GM19467 (cell line): ENCODE results near the gene CRIP2.
A peak's percentile ranks its signal among the peaks of the same experiment; 100 is the strongest.

Experiments used
- ATAC-seq: cut with Tn5 transposase; IDR thresholded peaks from one replicate; pipeline ENCODE4 v1.9.1; 2021; ENCODE audit warnings: mild to moderate bottlenecking, moderate library complexity; ENCODE audit not compliant: unreplicated experiment

Gene CRIP2

GRCh38 chr14:105486163-105486973 lies 11.7 kb downstream of the CRIP2 start, which contains the start of gene CRIP1:
Gene CRIP1 (plus strand): TSS chr14:105486886. CDS start chr14:105487260, 374 bp downstream.
- ATAC-seq, result no peak

- ATAC-seq, result no peak
Measured at GRCh38 chr14:105486974-105487448, 12.4 kb downstream of the CRIP2 start.

- ATAC-seq, result no peak
Measured at GRCh38 chr14:105487449-105487985, 12.9 kb downstream of the CRIP2 start.

- no peak for ATAC-seq
Measured at GRCh38 chr14:105487986-105488777, 13.6 kb downstream of the CRIP2 start.

- no peak for ATAC-seq
Measured at GRCh38 chr14:105488781-105489541, 14.3 kb downstream of the CRIP2 start.

- no peak for ATAC-seq
Measured at GRCh38 chr14:105489542-105490266, 15.1 kb downstream of the CRIP2 start.

GRCh38 chr14:105490267-105490571 lies 15.6 kb downstream of the CRIP2 start:
- ATAC-seq, result peak; percentile 0

GRCh38 chr14:105490572-105491365 lies 16.1 kb downstream of the CRIP2 start, which contains the start of gene TEDC1:
Gene TEDC1 (plus strand): TSS chr14:105491246. CDS start chr14:105491376, 130 bp downstream.
- ATAC-seq, result peak; percentile 62

- no peak for ATAC-seq
Measured at GRCh38 chr14:105491366-105491973, 16.8 kb downstream of the CRIP2 start.

GRCh38 chr14:105492031-105492970 lies 17.7 kb downstream of the CRIP2 start:
- ATAC-seq, result no peak

- ATAC-seq, result no peak
Measured at GRCh38 chr14:105492971-105493871, 18.6 kb downstream of the CRIP2 start.

- no peak for ATAC-seq
Measured at GRCh38 chr14:105493921-105494605, 19.4 kb downstream of the CRIP2 start.

GRCh38 chr14:105494606-105494929 lies 19.9 kb downstream of the CRIP2 start:
- no peak for ATAC-seq

- ATAC-seq, result no peak
Measured at GRCh38 chr14:105495101-105495989, 20.7 kb downstream of the CRIP2 start.
